ENCODE data around the gene GLT8D1. TPM values are rescaled to one million over a fixed set of nuclear protein-coding genes. Genes with fewer than 3 reads are reported as not detected.

Gene GLT8D1
- total and polyA plus RNA-seq, 3 donors from 2014 or later, result 107 to 165 (median 117) TPM

DNA sequence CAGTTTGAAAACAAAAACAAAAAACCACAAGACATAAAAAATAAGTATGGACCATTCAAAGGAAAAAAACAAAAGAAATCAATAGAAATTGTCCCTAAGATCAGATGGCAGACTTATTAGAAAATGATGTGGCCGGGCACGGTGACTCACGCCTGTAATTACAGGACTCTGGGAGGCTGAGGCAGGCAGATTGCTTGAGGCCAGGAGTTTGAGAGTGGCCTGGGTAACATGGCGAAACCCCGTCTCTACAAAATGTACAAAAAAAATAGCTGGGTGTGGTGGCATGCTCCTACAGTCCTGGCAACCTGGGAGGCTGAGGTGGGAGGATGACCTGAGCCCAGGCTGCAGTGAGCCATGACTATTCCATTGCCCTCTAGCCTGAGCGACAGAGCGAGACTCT, 16.9 kb upstream of the GLT8D1 start:
- H3K27ac ChIP-seq, result no peak overlapping the region
- DNase-seq, result no peak
- WGBS, 2 donors, result 92 to 94% methylated on average over 7 of the region's 7 CpGs
- intact Hi-C loops (cut with DNase I; ENCODE audit: low total_unique reads), result no loop called here
- H3K36me3 ChIP-seq (ENCODE audit: low read depth, missing control alignments), result no peaks in the 10 kb centered on the region
- no peaks in the 10 kb centered on the region for H3K27me3 ChIP-seq
- TF ChIP-seq, protein P1, sequence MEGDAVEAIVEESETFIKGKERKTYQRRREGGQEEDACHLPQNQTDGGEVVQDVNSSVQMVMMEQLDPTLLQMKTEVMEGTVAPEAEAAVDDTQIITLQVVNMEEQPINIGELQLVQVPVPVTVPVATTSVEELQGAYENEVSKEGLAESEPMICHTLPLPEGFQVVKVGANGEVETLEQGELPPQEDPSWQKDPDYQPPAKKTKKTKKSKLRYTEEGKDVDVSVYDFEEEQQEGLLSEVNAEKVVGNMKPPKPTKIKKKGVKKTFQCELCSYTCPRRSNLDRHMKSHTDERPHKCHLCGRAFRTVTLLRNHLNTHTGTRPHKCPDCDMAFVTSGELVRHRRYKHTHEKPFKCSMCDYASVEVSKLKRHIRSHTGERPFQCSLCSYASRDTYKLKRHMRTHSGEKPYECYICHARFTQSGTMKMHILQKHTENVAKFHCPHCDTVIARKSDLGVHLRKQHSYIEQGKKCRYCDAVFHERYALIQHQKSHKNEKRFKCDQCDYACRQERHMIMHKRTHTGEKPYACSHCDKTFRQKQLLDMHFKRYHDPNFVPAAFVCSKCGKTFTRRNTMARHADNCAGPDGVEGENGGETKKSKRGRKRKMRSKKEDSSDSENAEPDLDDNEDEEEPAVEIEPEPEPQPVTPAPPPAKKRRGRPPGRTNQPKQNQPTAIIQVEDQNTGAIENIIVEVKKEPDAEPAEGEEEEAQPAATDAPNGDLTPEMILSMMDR (IDR thresholded peaks at IDR 0.05), result no peak
- TF ChIP-seq POLR2A (IDR thresholded peaks at IDR 0.05), result no peak
- no peaks in the 10 kb centered on the region for H3K4me1 ChIP-seq
- no peak overlapping the region for H3K4me3 ChIP-seq
- no peaks in the 10 kb centered on the region for H3K9me3 ChIP-seq

DNA sequence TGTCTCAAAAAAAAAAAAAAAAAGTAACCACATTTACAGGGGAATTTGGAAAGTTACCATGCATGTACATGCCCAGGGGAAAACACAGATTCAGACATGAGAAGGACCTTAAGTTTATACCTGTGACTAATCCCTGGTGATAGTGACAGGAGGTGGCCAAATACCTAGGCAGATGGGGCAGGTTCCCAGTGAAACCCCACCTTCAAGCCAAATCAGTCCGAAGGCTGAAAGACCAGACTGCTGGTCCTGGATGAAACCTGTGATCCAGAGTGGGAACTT, 16.1 kb upstream of the GLT8D1 start:
- Histone ChIP-seq H3K4me3 (no peak overlapping the region), H3K27me3 (no peaks in the 10 kb centered on the region), H3K4me1 (no peaks in the 10 kb centered on the region), H3K36me3 (ENCODE audit: low read depth, missing control alignments) (no peaks in the 10 kb centered on the region), H3K9me3 (no peaks in the 10 kb centered on the region), H3K27ac (no peak overlapping the region)
- TF ChIP-seq, protein P1 (IDR thresholded peaks at IDR 0.05), result no peak
- no peak for TF ChIP-seq POLR2A (IDR thresholded peaks at IDR 0.05)
- intact Hi-C loops (cut with DNase I; ENCODE audit: low total_unique reads), result no loop called here
- DNase-seq, result no peak
- WGBS, 2 donors, result 92 to 95% methylated on average over 1 of the region's 1 CpG

GRCh38 chr3:52721002-52721729, 15.6 kb upstream of the GLT8D1 start:
- TF ChIP-seq, protein P1 (IDR thresholded peaks at IDR 0.05), result no peak
- TF ChIP-seq POLR2A (IDR thresholded peaks at IDR 0.05), result no peak
- 77 to 92% methylated on average over 6 of the region's 6 CpGs for WGBS, 2 donors
- Histone ChIP-seq H3K4me1 (no peaks in the 10 kb centered on the region), H3K27me3 (no peaks in the 10 kb centered on the region), H3K4me3 (no peak overlapping the region), H3K36me3 (ENCODE audit: low read depth, missing control alignments) (no peaks in the 10 kb centered on the region), H3K27ac (no peak overlapping the region), H3K9me3 (no peaks in the 10 kb centered on the region)
- intact Hi-C loops (cut with DNase I; ENCODE audit: low total_unique reads), result no loop called here
- DNase-seq, result no peak

GRCh38 chr3:52719618-52720017, 14.0 kb upstream of the GLT8D1 start:
- no peaks in the 10 kb centered on the region for H3K36me3 ChIP-seq (ENCODE audit: low read depth, missing control alignments)
- no peaks in the 10 kb centered on the region for H3K9me3 ChIP-seq
- no peak for TF ChIP-seq POLR2A (IDR thresholded peaks at IDR 0.05)
- TF ChIP-seq, protein P1 (IDR thresholded peaks at IDR 0.05), result no peak
- H3K27me3 ChIP-seq, result no peaks in the 10 kb centered on the region
- intact Hi-C loops (cut with DNase I; ENCODE audit: low total_unique reads), result no loop called here
- H3K4me1 ChIP-seq, result no peaks in the 10 kb centered on the region
- DNase-seq, result no peak
- H3K4me3 ChIP-seq, result no peak overlapping the region
- no peak overlapping the region for H3K27ac ChIP-seq

DNA sequence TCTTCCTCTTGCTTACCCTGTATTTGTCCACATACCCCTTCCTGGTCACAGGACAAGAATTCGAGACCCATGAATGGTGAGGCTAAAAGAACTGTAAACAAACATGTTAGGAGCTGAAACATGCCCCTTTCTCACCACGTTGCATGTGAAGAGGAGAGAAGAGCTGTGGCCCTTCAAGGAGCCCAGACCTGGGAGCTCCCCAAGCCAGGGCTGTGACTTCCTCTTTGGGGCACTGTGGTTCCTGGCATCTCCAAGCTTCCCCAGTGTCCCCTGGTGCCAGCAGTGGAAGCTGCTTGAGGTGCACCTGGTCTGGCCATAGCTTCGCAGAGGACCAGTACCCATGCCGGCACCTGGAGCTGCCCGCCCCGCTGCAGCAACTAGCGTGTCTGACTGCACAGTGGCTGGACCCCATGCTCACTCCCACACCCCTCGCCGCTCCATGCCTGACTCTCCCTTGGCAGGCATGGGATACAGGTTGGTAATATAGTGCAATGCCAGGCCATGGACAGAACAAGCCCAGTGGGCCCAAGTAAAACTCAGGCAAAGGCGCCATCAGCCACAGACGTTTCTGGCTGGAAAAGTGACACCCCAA, 10.2 kb upstream of the GLT8D1 start:
- Histone ChIP-seq H3K4me3 (no peak overlapping the region), H3K4me1 (no peaks in the 10 kb centered on the region), H3K9me3 (no peaks in the 10 kb centered on the region), H3K36me3 (ENCODE audit: low read depth, missing control alignments) (no peaks in the 10 kb centered on the region), H3K27me3 (no peaks in the 10 kb centered on the region), H3K27ac (no peak overlapping the region)
- TF ChIP-seq POLR2A (IDR thresholded peaks at IDR 0.05), result no peak
- TF ChIP-seq, protein P1 (IDR thresholded peaks at IDR 0.05), result no peak
- 85 to 92% methylated on average over 11 of the region's 11 CpGs for WGBS, 2 donors
- no peak for DNase-seq
- intact Hi-C loops (cut with DNase I; ENCODE audit: low total_unique reads), result no loop called here

Data from testis (tissue), 3 donors.